Heart left ventricle (tissue), 16 donors: ENCODE measurements around the gene MGAT5. TPM values are rescaled to one million over a fixed set of nuclear protein-coding genes. Genes with fewer than 3 reads are reported as not detected.

Experiments used
- ATAC-seq, 4 donors: fragments of 200-7000 bp; cut with Tn5 transposase; one replicate each; pipeline ENCODE4 v1.9.1; 2020 to 2022; ENCODE audit warnings: moderate library complexity in 4 of 4, mild to moderate bottlenecking in 3 of 4, moderate number of reproducible peaks in 1 of 4
- DNase-seq, 5 donors: peaks; one replicate each; pipeline ENCODE4 v3.0.0-alpha.2; 2020
- H3K27ac ChIP-seq, 12 donors: fragments of 200-600 bp; sonication (generic) in 4 of 12; one replicate each; pipeline versions ENCODE4 v1.5.0 to v1.8.0; 2016 to 2022; ENCODE audit warnings: mild to moderate bottlenecking in 2 of 12
- H3K27me3 ChIP-seq, 9 donors: fragments of 200-600 bp; sonication (generic) in 2 of 9; one replicate each; pipeline versions ENCODE4 v1.5.1 to v1.8.0; 2016 to 2022; ENCODE audit warnings: mild to moderate bottlenecking in 3 of 9
- H3K36me3 ChIP-seq, 9 donors: fragments of 200-600 bp; sonication (generic) in 2 of 9; one replicate each; pipeline versions ENCODE4 v1.5.0 to v1.8.0; 2018 to 2022; ENCODE audit warnings: mild to moderate bottlenecking in 2 of 9
- H3K4me1 ChIP-seq, 12 donors: fragments of 200-600 bp; sonication (generic) in 4 of 12; one replicate each; pipeline versions ENCODE4 v1.5.0 to v1.8.0; 2016 to 2022; ENCODE audit warnings: mild to moderate bottlenecking in 3 of 12
- H3K4me3 ChIP-seq, 12 donors: fragments of 200-600 bp; sonication (generic) in 4 of 12; one replicate each; pipeline versions ENCODE4 v1.5.0 to v1.8.0; 2017 to 2022; ENCODE audit warnings: mild to moderate bottlenecking in 9 of 12, moderate library complexity in 4 of 12
- H3K9me3 ChIP-seq, 12 donors: fragments of 200-600 bp; sonication (generic) in 4 of 12; one replicate each; pipeline versions ENCODE4 v1.5.0 to v1.8.0; 2016 to 2022; ENCODE audit warnings: mild to moderate bottlenecking in 1 of 12
- POLR2A ChIP-seq, 2 donors: fragments of 450-650 bp; IDR thresholded peaks; one replicate each; pipeline ENCODE4 v1.6.1; 2017; ENCODE audit warnings: antibody characterized with exemption in 2 of 2, mild to moderate bottlenecking in 2 of 2, moderate library complexity in 2 of 2
- WGBS, 4 donors: extraction: QIAGEN DNeasy Blood & Tissue Kit in 2 of 4; methylation state at CpG; one replicate each; pipeline versions ENCODE4 v1.1.5 to v1.1.7; 2013 to 2018; 5-methylcytosine and 5-hydroxymethylcytosine counted together
- intact Hi-C, 10 donors: fragments of 100-400 bp; cut with DNase I; formaldehyde crosslinking; loops; one replicate each; pipeline versions ENCODE4 v1.11.1 to v1.14.2; 2022
- polyA plus RNA-seq, 2 donors: library from polyadenylated mRNA; stranded (reverse); fragments of 200-250 nt; gene quantifications; one replicate each; pipeline ENCODE4 v1.2.3, GENCODE V29; 2013
- total RNA-seq, 9 donors: library from RNA; depleted of rRNA in 2 of 9; stranded (reverse); fragments of >200 nt in 2 of 9; fragmentation: NEBNext Ultra II Directional in 3 of 9; extraction: Animal tissue kit (Norgen Biotek cat#: 25700) in 3 of 9; gene quantifications; one replicate each; pipeline versions ENCODE4 v1.1.0 to v1.2.4, GENCODE V29; 2016 to 2023
- TF ChIP-seq, protein P1 (sequence below), 12 donors: fragments of 200-600 bp; sonication (generic) in 4 of 12; IDR thresholded peaks; one replicate each; pipeline versions ENCODE4 v1.5.0 to v1.8.0; 2018 to 2022; ENCODE audit warnings: antibody characterized with exemption in 12 of 12, mild to moderate bottlenecking in 5 of 12
- donor health status: ischemic (EF 13 %, LVEDD 7.1; RV severe dilation, severe dysfunction).
- donor health status: healthy with polysubstance abuse.
- donor health status: DM: no; HTN: yes; CAD: no.
- donor health status: DM: no; HTN: no; CAD: no.
- donor health status: ischemic (EF 25% LVEDD 6.9; RV normal size, moderate dysfunction).
- donor health status: ischemic (EF 25% LVEDD 5.7; RV mildly dilated, moderate dysfunction).
- donor health status: healthy.
- donor health status: DM: yes; HTN: yes; CAD: no.
- donor health status: ischemic (EF 35%, LVEDD 5.7; RV mildly dilated, moderate dysfunction).
- donor health status: nonischemic (EF 11% LVEDD 7.7; RV severe dilation, severe dysfunction).
- donor health status: DM: yes; HTN: yes; CAD: no.
- donor health status: PGD.
- donor health status: ischemic (EF 29% LVEDD 5.4; RV normal size, mild dysfunction).
- donor health status: nonischemic (EF 23%, LVEDD 6.1; RV moderate dilation, normal function).

The MGAT5 gene
- total and polyA plus RNA-seq, 11 donors, result 9.7 to 116 (median 79.3) TPM

DNA sequence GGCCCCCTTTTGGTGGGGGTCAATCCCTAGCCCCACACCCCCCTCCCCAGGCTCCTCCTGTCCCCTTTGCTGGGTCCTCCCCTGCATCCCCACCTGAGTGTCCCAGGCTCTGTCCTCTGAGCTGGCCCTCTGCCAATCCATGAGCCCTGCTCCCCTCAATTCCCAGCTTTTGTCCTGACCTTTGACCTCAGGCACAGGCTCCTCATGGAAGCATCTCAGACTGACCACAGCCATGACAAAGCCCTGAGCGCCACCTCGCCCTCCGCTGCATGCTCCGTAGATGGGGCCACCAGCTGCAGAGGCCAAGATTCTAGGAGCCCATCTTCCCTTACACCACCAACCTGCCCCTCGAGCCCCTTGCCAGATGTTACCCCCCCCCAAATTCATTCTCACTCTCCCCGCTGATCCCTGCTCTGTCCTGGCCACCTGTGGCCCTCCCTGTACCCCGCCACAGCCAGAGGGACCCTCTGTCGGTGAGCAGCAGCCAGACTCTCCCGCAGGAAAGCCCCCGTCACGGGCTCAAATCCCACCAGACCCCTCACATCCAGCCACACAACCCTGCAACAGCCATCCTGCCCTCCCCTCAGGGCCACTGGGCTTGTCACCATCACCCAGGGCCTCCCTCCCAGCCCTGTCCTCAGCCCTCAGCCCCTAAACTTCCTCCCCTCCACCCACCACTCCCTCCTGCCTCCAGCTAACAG, 206.0 kb downstream of the MGAT5 start:
- no peaks in the 10 kb centered on the region for H3K9me3 ChIP-seq
- intact Hi-C loops, result loop anchor here (2.0 to 10.0 kb wide), 7 partner anchors 315 to 575 kb away; no protein-coding TSS in a partner anchor
- H3K4me3 ChIP-seq, result no peak overlapping the region
- DNase-seq (peak in 2 of 5 donors; percentile 16 to 55), ATAC-seq (peak in 1 of 4 donors; percentile 3)
- H3K27me3 ChIP-seq, result no peaks in the 10 kb centered on the region
- H3K27ac ChIP-seq, result no peak overlapping the region
- no peak for TF ChIP-seq POLR2A (IDR thresholded peaks at IDR 0.05)
- TF ChIP-seq, protein P1, sequence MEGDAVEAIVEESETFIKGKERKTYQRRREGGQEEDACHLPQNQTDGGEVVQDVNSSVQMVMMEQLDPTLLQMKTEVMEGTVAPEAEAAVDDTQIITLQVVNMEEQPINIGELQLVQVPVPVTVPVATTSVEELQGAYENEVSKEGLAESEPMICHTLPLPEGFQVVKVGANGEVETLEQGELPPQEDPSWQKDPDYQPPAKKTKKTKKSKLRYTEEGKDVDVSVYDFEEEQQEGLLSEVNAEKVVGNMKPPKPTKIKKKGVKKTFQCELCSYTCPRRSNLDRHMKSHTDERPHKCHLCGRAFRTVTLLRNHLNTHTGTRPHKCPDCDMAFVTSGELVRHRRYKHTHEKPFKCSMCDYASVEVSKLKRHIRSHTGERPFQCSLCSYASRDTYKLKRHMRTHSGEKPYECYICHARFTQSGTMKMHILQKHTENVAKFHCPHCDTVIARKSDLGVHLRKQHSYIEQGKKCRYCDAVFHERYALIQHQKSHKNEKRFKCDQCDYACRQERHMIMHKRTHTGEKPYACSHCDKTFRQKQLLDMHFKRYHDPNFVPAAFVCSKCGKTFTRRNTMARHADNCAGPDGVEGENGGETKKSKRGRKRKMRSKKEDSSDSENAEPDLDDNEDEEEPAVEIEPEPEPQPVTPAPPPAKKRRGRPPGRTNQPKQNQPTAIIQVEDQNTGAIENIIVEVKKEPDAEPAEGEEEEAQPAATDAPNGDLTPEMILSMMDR (IDR thresholded peaks at IDR 0.05), result no peak
- H3K4me1 ChIP-seq, result peaks cover 0 to 6% (median 0%) of the 10 kb centered on the region in 12 donors
- WGBS, 4 donors, result 92 to 96% (median 93%) methylated on average over 11 of the region's 11 CpGs
- no peaks in the 10 kb centered on the region for H3K36me3 ChIP-seq

- H3K4me1 ChIP-seq, result peaks cover 0 to 3% (median 0%) of the 10 kb centered on the region in 12 donors
- H3K27me3 ChIP-seq, result no peaks in the 10 kb centered on the region
- H3K4me3 ChIP-seq, result no peak overlapping the region
- intact Hi-C loops, result loop anchor here (2.0 to 10.0 kb wide), 6 partner anchors 314 to 442 kb away; no protein-coding TSS in a partner anchor
- H3K9me3 ChIP-seq, result no peaks in the 10 kb centered on the region
- no peaks in the 10 kb centered on the region for H3K36me3 ChIP-seq
- DNase-seq, result peak; percentile 42 to 67 (median 64)
- 37 to 56% (median 53%) methylated on average over 6 to 8 of the region's 8 CpGs for WGBS, 4 donors
- H3K27ac ChIP-seq, result no peak overlapping the region
- ATAC-seq, result peak; percentile 48 to 83 (median 74)
- TF ChIP-seq, protein P1 (IDR thresholded peaks at IDR 0.05), result peak; percentile 45 to 67 (median 58)
- no peak for TF ChIP-seq POLR2A (IDR thresholded peaks at IDR 0.05)
Measured at GRCh38 chr2:134460583-134460998, 206.7 kb downstream of the MGAT5 start.

DNA sequence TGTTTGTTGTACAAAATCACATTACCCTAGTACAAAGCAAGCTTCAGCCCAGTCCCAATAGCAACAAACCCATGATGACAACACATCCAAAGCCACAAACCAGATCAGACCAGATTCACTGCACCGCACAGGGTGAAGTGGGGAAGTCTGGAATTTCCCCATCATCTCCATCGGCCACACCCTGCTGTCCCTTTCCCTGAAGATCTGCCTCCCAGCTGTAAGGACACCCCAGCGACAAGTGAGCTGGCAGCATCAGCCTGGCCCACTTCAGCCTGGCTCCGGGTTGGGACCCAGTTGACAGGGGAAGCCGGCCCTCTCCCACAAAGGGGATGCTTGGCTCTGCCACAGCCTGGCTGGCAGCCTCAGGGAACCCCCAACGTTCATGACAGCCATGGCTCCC, 207.6 kb downstream of the MGAT5 start:
- TF ChIP-seq, protein P1 (IDR thresholded peaks at IDR 0.05), result no peak
- no peak for TF ChIP-seq POLR2A (IDR thresholded peaks at IDR 0.05)

DNA sequence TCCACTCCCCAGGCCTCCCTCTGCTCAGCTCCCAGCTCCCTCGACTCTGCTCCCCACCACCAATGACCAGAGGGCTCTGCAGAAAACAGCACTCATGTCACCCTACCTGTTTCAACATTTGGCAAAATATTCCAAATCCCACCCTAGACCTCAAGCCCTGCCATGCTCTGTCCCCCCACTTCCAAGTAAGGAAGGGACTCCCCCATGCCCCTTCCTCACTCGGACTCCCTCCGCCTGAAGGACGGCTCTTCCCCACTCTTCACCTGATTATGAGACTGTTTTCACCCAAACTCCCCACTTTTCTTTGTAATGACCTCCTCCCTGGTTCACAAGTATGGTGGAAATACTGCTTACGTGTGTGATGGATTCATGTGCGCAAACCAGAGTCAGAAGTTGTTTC, 208.4 kb downstream of the MGAT5 start:
- Histone ChIP-seq H3K4me1 (peaks cover 0 to 3% (median 0%) of the 10 kb centered on the region in 12 donors), H3K4me3 (no peak overlapping the region), H3K9me3 (no peaks in the 10 kb centered on the region), H3K27me3 (no peaks in the 10 kb centered on the region), H3K27ac (no peak overlapping the region), H3K36me3 (no peaks in the 10 kb centered on the region)
- TF ChIP-seq POLR2A (IDR thresholded peaks at IDR 0.05), result no peak
- TF ChIP-seq, protein P1 (IDR thresholded peaks at IDR 0.05), result no peak
- DNase-seq (peak in 1 of 5 donors; percentile 27), ATAC-seq (no peak)
- intact Hi-C loops, result loop anchor here in 7 of 10 donors (5.0 to 10.0 kb wide), 4 partner anchors 313 to 440 kb away; no protein-coding TSS in a partner anchor
- WGBS, 4 donors, result 92 to 96% (median 94%) methylated on average over 6 of the region's 6 CpGs

More for the DNA sequence above, 207.6 kb downstream of the MGAT5 start:
- WGBS, 4 donors, result 62 to 83% (median 77%) methylated on average over 6 of the region's 6 CpGs
- Histone ChIP-seq H3K9me3 (no peaks in the 10 kb centered on the region), H3K27me3 (no peaks in the 10 kb centered on the region), H3K4me3 (no peak overlapping the region), H3K36me3 (no peaks in the 10 kb centered on the region), H3K4me1 (peaks cover 0 to 3% (median 0%) of the 10 kb centered on the region in 12 donors), H3K27ac (no peak overlapping the region)
- ATAC-seq (no peak), DNase-seq (peak in 2 of 5 donors; percentile 11 to 57)
- intact Hi-C loops, result loop anchor here (2.0 to 10.0 kb wide), 6 partner anchors 313 to 441 kb away; no protein-coding TSS in a partner anchor
